Astrocyte of the hippocampus (primary cell): ENCODE measurements around the gene AFF1.

Experiments
- DNase-seq: peaks from one replicate; pipeline ENCODE4 v3.0.0; 2011; ENCODE audit warnings: low read depth, low spot score

AFF1 gene

DNA sequence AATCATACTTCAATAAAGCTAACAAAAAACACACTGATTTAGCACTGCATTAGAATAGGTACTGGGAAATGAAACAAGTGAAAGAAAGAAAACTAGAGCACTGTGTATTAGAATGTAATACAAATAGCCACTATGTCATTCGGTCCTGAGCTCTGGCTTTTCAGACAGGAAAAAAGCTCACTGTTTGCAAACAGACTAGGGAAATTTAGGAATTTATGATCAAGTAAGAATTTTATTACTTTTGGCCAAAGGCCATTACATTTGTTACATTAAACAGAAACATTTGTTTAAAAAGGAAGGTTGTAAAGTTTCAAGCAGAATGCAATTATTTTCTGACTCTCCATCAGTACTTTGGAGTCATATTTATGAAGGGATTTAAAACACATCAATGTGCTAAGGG, 216.9 kb downstream of the AFF1 start:
- no peak for DNase-seq

DNA sequence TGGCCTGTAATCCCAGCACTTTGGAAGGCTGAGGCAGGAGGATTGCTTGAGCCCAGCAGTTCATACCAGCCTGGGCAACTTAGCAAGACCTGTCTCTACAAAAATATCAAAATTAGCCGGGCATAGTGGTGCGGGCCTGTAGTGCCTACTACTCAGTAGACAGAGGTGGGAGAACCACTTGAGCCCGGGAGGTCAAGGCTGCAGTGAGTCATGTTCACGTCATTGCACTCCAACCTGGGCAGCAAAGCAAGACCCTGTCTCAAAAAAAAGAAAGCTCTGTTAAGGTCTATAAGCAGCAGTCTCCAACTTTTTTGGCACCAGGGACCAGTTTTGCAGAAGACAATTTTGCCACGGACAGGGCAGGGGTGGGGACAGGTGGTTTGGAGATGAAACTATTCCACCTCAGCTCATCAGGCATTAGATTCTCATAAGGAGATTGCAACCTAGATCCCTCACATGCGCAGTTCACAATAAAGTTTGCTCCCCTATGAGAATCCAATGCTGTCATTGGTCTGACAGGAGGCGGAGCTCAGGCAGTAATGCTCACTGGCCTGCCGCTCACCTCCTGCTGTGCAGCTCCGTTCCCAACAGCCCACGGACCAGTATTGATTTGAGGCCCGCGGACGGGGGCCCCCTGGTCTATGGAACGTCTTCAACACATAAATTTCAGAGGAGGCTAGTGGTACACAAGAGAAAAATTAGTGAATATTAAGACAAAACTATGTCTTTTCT, 217.7 kb downstream of the AFF1 start:
- DNase-seq: no peak

DNA sequence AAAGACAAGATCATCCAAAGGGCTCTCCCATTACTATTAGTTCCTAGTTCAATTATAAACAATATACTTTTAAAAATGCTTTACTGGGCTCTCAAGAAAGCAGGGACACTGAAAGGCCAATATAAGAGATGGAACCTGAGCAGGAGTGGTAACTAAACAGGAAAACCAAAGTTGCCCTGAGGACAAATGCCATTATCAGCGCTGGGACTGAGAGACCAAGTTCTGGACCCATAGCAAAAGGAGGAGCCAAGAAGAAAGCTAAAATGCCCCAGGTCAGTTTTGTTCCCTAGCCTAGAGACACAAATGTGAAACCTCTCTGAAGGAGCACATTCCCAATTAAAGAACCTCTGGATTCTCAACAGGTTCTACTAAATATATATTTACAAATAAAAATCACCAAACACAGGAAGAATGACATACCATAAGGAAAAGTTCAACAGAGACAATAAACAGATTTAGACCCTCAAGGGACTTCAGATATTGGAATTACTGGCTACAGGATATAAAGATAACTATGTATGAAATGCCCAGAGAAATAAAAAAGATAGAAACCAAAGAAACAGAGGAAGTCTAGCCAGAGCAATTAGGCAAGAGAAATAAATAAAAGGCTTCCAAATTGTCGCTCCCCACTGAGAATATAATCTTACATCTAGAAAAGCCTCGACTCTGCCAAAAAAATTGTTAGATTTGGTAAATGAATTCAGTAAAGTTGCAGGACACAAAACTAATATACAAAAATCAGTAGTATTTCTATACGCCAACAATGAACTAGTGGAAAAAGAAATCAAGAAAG, 218.5 kb downstream of the AFF1 start:
- no peak for DNase-seq

DNA sequence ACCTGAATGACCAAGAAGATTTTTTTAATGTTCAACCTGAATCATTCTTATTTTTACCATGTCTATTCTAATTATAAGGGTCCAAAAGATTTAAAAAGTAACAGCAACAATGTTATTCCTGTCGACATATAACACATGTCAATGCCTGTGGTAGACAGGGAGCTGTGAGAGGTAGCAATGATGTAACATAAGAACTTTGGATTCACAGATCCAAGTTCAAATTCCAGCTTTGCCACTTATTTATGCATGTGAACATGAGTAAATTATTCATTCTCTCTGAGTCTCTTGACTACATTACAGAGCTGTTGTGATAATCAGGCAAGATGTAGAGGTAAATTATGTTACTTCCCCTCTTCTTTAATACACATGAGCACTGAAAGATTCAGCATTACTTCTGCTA, 231.1 kb downstream of the AFF1 start:
- DNase-seq: no peak

DNA sequence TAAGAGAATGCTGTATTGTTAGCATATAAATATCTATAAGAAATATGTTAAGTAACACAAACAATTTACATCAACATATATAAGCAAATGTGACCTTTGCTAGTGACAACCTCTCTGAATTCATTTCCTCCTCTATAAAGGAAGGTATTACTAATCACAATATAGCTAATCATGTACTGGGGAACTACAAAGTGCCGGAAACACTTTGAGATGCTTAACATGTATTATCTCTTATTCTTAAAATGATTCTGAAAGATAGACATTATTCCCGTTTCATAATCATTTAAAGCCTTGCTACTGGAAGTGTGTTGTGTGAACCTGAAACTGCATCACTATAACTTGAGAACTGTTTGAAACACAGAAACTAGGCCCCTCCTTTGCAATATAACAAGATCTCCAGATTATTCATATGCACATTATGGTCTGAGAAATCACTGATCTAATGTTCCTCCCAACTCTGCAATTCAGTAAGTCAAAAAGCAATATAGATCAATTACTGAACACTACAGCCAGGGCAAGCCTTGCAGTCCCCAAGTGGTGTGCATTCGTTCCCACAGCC, 231.6 kb downstream of the AFF1 start:
- DNase-seq: no peak

DNA sequence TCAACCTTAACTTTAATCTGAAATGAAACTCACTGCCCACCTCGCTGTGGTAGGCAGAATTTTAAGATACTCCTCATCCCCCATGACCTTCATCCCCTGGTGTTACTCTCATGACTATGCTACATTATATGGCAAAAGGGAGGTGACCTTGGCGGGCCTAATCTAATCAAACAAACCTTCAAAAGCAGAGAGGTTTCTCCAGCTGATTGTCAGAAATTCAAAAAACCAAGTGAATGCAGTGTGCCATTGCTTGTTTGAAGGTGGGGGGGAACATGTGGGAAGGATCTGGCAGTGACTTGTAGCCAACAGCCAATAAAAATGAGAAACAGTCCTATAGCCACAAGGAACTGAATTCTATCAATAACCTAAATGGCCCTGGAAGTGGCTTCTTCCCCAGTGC, 237.1 kb downstream of the AFF1 start:
- no peak for DNase-seq

DNA sequence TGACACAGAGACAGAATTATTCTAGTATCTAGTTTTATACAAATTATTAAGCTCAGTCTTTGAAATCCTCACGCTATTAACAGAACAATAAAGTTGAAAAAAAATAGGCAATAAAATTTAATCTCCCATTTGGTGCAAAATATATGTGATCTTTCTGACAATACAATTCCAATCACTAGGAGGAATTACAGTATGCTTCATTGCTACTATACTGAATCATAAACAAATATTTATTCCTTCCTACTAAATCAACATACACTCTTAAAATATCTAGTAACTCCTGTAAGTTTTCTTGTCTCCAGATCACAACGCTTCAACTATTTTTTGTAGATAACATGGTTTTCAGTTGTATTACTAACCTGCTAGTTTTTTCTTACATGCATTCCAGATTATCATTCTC, 239.9 kb downstream of the AFF1 start:
- no peak for DNase-seq

DNA sequence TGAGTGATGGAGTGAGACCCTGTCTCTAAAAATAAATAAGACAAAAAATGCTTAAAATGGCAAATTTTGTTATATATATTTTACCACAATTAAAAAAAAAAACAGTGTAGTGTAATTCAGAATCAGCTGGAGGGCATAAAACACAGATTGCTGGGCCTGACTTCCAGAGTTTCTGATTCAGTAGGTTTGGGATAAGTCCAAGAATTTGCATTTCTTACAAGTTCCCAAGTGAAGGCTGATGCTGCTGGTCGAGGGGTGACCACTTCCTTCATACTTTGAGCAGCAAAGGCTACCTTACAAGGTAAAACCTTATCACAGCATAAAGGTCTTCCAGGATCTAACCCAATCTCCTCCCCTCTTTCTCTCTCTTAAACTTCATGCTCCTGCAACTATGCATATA, 244.9 kb downstream of the AFF1 start:
- peak; percentile 70 for DNase-seq

DNA sequence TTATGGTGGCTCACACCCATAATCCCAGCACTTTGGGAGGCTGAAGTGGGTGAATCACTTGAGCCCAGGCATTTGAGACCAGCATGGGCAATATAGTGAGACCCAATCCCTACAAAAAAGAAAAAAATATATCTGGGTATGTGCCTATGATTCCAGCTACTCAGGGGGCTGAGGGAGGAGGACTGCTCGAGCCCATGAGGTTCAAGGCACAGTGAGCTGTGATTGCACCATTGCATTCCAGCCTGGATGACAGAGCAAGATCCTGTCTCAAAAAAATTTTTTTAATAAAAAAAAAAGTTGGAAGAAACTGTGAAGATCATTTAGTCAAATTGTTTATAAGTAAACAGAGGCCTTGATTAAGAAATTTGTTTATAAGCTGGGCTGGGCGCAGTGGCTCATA, 246.0 kb downstream of the AFF1 start:
- no peak for DNase-seq

DNA sequence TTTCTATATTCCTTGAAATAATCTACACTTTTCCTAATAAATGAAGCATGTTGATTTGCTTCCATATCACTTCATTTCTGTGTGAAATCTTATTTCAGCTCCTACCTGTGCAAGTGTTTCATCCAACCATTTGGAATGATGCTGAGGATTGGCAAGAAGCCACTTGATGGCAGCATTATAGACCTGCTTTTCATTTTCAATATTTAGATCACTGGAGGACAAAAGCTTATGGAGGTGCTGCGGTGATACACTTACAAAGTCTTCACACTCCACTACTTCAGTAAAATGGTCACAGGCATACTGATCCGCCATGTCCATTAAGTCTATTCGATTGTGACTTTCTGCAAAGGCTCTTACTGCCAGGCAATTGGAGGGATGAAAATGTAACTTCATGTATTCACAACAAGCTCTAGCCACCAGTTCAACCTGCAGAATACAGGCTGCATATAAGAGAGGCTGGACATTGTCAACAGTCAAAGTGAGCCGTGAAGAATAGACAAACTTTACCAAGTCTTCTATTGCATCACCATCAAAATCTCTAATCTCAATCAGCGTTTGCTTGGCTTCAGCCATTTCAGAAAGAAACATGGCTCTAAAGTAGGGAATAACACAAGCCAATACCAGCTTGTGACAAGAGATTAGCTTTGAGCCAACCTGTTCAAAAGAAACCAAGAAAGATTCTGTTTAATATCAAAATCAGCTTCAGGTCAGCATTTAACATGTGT, 250.5 kb downstream of the AFF1 start:
- DNase-seq: no peak

DNA sequence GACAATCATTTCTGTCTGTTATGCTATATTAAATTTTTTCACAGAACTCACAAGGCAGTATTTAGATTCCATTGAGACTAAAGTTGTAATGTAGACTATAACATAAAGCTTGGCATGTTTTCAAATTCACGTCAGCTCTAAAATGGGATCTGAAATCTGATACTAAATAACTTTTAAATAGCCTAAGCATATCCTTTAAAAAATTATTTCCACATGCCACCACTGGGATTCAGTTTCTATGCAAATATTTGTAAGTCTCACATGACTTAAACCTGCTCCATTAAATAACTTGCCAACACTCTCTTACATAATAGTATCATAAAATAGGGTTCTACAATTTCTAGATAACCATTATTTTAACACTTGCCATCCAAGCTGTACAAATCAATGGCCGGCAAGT, 253.2 kb downstream of the AFF1 start:
- DNase-seq: no peak

DNA sequence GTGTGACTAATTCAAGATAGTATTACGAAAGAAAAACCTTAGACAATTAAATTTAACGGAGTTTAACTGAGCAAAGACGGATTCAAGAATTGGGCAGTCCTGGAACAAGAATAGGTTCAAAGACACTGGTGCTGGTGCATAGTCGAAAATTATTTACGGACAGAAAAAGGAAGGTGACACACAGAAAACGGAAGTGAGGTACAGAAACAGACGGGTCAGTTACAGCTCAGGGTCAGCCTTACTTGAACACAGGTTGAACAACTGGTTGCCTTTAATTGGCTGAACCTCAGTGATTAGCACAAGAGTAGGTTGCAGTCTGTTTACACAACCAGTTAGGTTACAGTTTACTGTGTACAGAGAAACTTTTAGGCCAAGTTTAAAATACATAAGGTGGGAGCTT, 254.1 kb downstream of the AFF1 start:
- DNase-seq: no peak
